ENCODE measurements around the gene CHCHD3. TPM values are rescaled to one million over a fixed set of nuclear protein-coding genes. Genes with fewer than 3 reads are reported as not detected.
A peak's percentile ranks its signal among the peaks of the same experiment; 100 is the strongest.

Gene CHCHD3
- total and polyA plus RNA-seq, 4 donors: 25.5 to 37.8 (median 31.8) TPM

DNA sequence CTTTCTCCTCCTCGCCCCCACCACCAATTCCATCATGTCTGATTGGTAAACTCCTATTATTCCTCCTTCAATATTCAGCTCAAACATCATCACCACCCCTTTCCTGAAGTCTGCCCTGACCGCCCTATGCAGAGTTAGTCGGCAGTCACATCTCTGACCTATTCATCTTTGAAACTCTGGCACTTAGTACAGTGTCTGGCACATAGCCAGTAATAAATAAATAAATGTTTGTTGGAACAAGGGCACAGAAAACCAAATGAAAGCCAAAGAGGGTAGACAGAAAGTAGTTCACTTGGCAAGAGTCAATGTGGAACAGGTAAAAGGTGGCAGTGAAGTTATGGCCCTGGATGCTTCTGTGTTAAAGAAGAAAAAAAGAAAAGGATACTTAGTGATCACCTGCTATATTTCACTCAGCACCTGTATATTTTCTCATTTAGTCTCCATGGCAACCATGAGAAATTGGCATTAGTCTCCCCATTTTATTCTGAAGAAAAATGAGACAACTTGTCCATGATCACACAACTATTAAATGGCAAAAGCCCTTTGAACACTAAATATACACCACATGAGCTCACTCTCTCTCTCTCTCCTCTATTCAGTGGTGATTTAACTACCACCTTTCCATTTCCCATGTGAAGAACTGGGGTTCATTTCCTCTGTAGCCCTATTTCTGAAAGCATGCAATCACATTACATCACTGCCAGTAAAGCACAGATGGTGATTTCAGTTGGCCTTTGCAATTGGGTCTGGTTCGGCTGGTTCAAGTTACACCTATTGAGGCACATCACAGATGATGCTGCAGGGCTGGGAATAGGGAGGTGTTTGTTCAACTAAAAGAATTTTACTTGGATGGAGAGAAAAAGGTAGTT is 25.3 kb downstream of the CHCHD3 start (continued):
- TF ChIP-seq, protein P1, sequence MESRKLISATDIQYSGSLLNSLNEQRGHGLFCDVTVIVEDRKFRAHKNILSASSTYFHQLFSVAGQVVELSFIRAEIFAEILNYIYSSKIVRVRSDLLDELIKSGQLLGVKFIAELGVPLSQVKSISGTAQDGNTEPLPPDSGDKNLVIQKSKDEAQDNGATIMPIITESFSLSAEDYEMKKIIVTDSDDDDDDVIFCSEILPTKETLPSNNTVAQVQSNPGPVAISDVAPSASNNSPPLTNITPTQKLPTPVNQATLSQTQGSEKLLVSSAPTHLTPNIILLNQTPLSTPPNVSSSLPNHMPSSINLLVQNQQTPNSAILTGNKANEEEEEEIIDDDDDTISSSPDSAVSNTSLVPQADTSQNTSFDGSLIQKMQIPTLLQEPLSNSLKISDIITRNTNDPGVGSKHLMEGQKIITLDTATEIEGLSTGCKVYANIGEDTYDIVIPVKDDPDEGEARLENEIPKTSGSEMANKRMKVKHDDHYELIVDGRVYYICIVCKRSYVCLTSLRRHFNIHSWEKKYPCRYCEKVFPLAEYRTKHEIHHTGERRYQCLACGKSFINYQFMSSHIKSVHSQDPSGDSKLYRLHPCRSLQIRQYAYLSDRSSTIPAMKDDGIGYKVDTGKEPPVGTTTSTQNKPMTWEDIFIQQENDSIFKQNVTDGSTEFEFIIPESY (IDR thresholded peaks at IDR 0.05): peak; percentile 18
- TF ChIP-seq JUND (IDR thresholded peaks at IDR 0.05): no peak
- TF ChIP-seq NR2F2 (IDR thresholded peaks at IDR 0.05): no peak
- TF ChIP-seq FOXA2 (IDR thresholded peaks at IDR 0.05): no peak
- peak; percentile 56 to 67 for TF ChIP-seq RXRA (IDR thresholded peaks at IDR 0.05)
- TF ChIP-seq, protein P2, sequence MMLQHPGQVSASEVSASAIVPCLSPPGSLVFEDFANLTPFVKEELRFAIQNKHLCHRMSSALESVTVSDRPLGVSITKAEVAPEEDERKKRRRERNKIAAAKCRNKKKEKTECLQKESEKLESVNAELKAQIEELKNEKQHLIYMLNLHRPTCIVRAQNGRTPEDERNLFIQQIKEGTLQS (IDR thresholded peaks at IDR 0.05): no peak
- no peak for TF ChIP-seq HNF4G (IDR thresholded peaks at IDR 0.05)
- no peak for TF ChIP-seq EGR1 (IDR thresholded peaks at IDR 0.05; ENCODE audit: low read depth in 2 of 2)
- TF ChIP-seq TAF1 (conservative IDR thresholded peaks at IDR 0.05): no peak
- TF ChIP-seq RAD21 (IDR thresholded peaks at IDR 0.05): peak; percentile 29 to 34
- TF ChIP-seq FOXA1 (IDR thresholded peaks at IDR 0.05): no peak

DNA sequence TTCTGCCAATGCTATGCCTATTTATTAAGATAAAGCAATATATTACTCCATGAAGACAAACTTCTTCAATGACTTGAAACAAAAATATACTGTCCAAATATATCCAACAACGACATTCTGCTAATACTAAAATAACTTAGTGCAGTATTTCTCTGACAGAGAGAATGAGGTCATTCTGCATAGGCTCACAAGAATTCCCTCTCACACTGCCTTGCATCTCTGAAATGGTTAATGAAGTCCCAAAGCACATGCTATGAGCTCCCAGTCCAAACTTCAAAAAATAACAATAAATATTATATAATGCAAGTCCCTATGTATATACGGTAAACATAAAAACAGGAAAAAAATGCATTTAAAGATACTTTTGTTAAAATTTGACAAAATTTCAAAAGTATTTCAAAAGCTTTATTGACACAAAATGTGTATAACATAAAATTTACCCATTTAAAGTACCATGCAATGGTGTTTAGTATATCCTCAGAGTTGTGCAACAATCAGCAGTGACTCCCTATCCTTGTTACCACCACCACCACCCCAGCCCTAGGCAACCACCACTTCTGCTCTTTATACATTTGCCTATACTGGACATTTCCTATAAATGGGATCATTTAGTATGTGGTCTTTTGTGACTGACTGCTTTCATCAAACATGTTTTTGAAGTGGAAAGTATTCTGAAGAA is 27.6 kb downstream of the CHCHD3 start:
- no peak overlapping the region for H3K27ac ChIP-seq (ENCODE audit: low read depth in 1 of 2, low read length in 2 of 2)
- peaks cover 7 to 18% (median 17%) of the 10 kb centered on the region in 4 donors for H3K4me1 ChIP-seq (ENCODE audit: control insufficient read depth in 4 of 4, insufficient read depth in 4 of 4, low read length in 3 of 4)
- DNase-seq (ENCODE audit: low spot score): no peak
- whole genome bisulfite sequencing: 93% methylated on average over 2 of the region's 2 CpGs
- no peak overlapping the region for H3K9ac ChIP-seq (ENCODE audit: low read depth in 1 of 2, low read length in 2 of 2)
- no peaks in the 10 kb centered on the region for H3K36me3 ChIP-seq (ENCODE audit: control insufficient read depth in 4 of 4, insufficient read depth in 3 of 4, low read depth in 1 of 4, low read length in 3 of 4)
- TF ChIP-seq NR2F2 (IDR thresholded peaks at IDR 0.05) (no peak), HNF4G (IDR thresholded peaks at IDR 0.05) (no peak), RAD21 (IDR thresholded peaks at IDR 0.05) (no peak), HNF4A (conservative IDR thresholded peaks at IDR 0.05) (no peak), FOXA2 (IDR thresholded peaks at IDR 0.05) (no peak), YY1 (IDR thresholded peaks at IDR 0.05) (no peak)
- TF ChIP-seq, protein P3, sequence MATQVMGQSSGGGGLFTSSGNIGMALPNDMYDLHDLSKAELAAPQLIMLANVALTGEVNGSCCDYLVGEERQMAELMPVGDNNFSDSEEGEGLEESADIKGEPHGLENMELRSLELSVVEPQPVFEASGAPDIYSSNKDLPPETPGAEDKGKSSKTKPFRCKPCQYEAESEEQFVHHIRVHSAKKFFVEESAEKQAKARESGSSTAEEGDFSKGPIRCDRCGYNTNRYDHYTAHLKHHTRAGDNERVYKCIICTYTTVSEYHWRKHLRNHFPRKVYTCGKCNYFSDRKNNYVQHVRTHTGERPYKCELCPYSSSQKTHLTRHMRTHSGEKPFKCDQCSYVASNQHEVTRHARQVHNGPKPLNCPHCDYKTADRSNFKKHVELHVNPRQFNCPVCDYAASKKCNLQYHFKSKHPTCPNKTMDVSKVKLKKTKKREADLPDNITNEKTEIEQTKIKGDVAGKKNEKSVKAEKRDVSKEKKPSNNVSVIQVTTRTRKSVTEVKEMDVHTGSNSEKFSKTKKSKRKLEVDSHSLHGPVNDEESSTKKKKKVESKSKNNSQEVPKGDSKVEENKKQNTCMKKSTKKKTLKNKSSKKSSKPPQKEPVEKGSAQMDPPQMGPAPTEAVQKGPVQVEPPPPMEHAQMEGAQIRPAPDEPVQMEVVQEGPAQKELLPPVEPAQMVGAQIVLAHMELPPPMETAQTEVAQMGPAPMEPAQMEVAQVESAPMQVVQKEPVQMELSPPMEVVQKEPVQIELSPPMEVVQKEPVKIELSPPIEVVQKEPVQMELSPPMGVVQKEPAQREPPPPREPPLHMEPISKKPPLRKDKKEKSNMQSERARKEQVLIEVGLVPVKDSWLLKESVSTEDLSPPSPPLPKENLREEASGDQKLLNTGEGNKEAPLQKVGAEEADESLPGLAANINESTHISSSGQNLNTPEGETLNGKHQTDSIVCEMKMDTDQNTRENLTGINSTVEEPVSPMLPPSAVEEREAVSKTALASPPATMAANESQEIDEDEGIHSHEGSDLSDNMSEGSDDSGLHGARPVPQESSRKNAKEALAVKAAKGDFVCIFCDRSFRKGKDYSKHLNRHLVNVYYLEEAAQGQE (IDR thresholded peaks at IDR 0.05): no peak
- no peaks in the 10 kb centered on the region for H3K9me3 ChIP-seq (ENCODE audit: control insufficient read depth in 4 of 4, low read length in 3 of 4)
- H3K27me3 ChIP-seq (ENCODE audit: control insufficient read depth in 4 of 4, insufficient read depth in 4 of 4, low read length in 3 of 4): no peaks in the 10 kb centered on the region
- no peak overlapping the region for H3K4me3 ChIP-seq (ENCODE audit: low read depth in 1 of 3, low read length in 3 of 3)

All from liver (tissue), 9 donors.